GM12878 (cell line): ENCODE data around the gene EFCAB8.

Experiments used
- BACH1 ChIP-seq: fragments of 450-650 bp; IDR thresholded peaks from 2 replicates; pipeline ENCODE4 v1.6.1; 2017; ENCODE audit warnings: mild to moderate bottlenecking, borderline replicate concordance
- CREB1 ChIP-seq: IDR thresholded peaks from 2 replicates; pipeline ENCODE4 v1.6.1; 2012; ENCODE audit warnings: low read depth, mild to moderate bottlenecking, inconsistent platforms
- CTCF ChIP-seq, 3 experiments: IDR thresholded peaks in 2 of 3; conservative IDR thresholded peaks in 1 of 3; 2 replicates each; pipeline ENCODE4 v1.5.1; 2011; ENCODE audit warnings: low read depth in 3 of 3, low read length in 3 of 3, mild to moderate bottlenecking in 3 of 3, control low read depth in 2 of 3, moderate library complexity in 2 of 3, inconsistent platforms in 1 of 3, mixed read lengths in 1 of 3; ENCODE audit not compliant: control insufficient read depth in 2 of 3, insufficient read depth in 1 of 3; ENCODE audit errors: extremely low read depth in 1 of 3
- ZBTB11 ChIP-seq: fragments of 450-650 bp; formaldehyde crosslinking; IDR thresholded peaks from 2 replicates; pipeline ENCODE4 v1.5.0; 2022; ENCODE audit warnings: mild to moderate bottlenecking, missing genetic modification characterization
- ZNF207 ChIP-seq: fragments of 450-650 bp; IDR thresholded peaks from 2 replicates; pipeline ENCODE4 v1.6.1; 2014; ENCODE audit warnings: antibody characterized with exemption, mild to moderate bottlenecking, borderline replicate concordance

DNA sequence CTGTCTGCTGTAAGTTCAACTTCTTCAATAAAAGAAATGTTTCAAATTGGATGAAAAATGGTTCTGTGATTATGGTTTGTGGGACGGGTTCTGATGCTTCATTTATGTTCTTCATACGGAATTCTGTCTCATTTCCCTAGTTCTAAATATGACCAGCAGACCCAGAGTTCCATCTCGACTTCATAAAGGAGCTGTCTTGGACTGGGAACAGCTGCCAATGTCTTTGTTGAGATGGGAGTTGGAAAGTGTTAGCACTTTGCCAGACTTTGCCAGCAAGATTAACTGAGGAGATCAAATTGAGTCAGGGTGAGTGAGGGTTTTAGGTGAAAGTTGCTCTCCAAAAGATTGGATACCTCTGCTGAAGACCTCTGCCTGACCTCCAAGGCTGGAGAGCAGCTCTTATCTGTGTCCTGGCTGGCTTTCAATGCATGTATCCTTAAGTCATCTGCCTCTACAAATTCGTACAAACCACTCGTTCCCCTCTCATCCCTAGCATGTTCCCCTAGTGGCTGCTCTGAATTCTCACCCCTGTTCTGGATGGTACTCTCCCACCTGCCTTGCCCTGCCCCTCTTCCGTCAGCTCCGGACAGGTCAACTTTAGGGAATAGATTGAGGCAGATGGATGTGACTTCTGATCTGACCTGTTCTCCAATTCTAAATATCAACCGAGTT is at the start of gene EFCAB8:
- TF ChIP-seq BACH1 = no peak
- no peak for TF ChIP-seq CTCF (IDR thresholded peaks at IDR 0.05 in 2 of 3, conservative IDR thresholded peaks at IDR 0.05 in 1 of 3; ENCODE audit: control insufficient read depth in 2 of 3, extremely low read depth in 1 of 3, insufficient read depth in 1 of 3, low read depth in 3 of 3, low read length in 3 of 3)
- no peak for TF ChIP-seq ZBTB11 (CRISPR knock-in tag)
- no peak for TF ChIP-seq ZNF207
- TF ChIP-seq CREB1 = no peak
